Measurements from ENCODE around the gene SHISA4.
"Not testable (repeated sequence)": the region's sequence is repeated elsewhere in the genome, so short reads cannot be mapped to it uniquely, and the experiment has no call there.

The SHISA4 gene

GRCh38 chr1:201845331-201846083 lies 43.2 kb upstream of the SHISA4 start:
- TF ChIP-seq CTCF (IDR thresholded peaks at IDR 0.05; ENCODE audit: low read depth, low read length): no peak
- Histone ChIP-seq H3K27me3 (no peaks in the 10 kb centered on the region), H3K9me3 (no peaks in the 10 kb centered on the region), H3K4me3 (ENCODE audit: low read depth, low read length) (no peak overlapping the region), H3K36me3 (peaks cover 26% of the 10 kb centered on the region), H3K4me1 (peaks cover 7% of the 10 kb centered on the region; the same call in 1 of the 2 replicates)
- DNase-seq: no peak

- no peak for DNase-seq
- no peak for TF ChIP-seq CTCF (IDR thresholded peaks at IDR 0.05; ENCODE audit: low read depth, low read length)
- H3K36me3 ChIP-seq: peaks cover 37% of the 10 kb centered on the region
- no peaks in the 10 kb centered on the region for H3K27me3 ChIP-seq
- H3K4me1 ChIP-seq: peaks cover 7% of the 10 kb centered on the region; the same call in 1 of the 2 replicates
- H3K4me3 ChIP-seq (ENCODE audit: low read depth, low read length): no peak overlapping the region
- no peaks in the 10 kb centered on the region for H3K9me3 ChIP-seq
Observed at GRCh38 chr1:201847150-201847549, 41.5 kb upstream of the SHISA4 start.

GRCh38 chr1:201848230-201848629 lies 40.5 kb upstream of the SHISA4 start:
- no peak for TF ChIP-seq CTCF (IDR thresholded peaks at IDR 0.05; ENCODE audit: low read depth, low read length)
- H3K4me1 ChIP-seq: peaks cover 7% of the 10 kb centered on the region; the same call in 1 of the 2 replicates
- H3K36me3 ChIP-seq: peaks cover 48% of the 10 kb centered on the region
- H3K4me3 ChIP-seq (ENCODE audit: low read depth, low read length): no peak overlapping the region
- H3K9me3 ChIP-seq: no peaks in the 10 kb centered on the region
- DNase-seq: no peak
- no peaks in the 10 kb centered on the region for H3K27me3 ChIP-seq

GRCh38 chr1:201849372-201850052 lies 39.2 kb upstream of the SHISA4 start:
- H3K27me3 ChIP-seq: no peaks in the 10 kb centered on the region
- DNase-seq: no peak
- no peaks in the 10 kb centered on the region for H3K9me3 ChIP-seq
- no peak for TF ChIP-seq CTCF (IDR thresholded peaks at IDR 0.05; ENCODE audit: low read depth, low read length)
- peaks cover 61% of the 10 kb centered on the region for H3K36me3 ChIP-seq
- no peak overlapping the region for H3K4me3 ChIP-seq (ENCODE audit: low read depth, low read length)
- no peaks in the 10 kb centered on the region; the same call in 1 of the 2 replicates for H3K4me1 ChIP-seq

GRCh38 chr1:201850053-201850397 lies 38.7 kb upstream of the SHISA4 start:
- Histone ChIP-seq H3K36me3 (peaks cover 66% of the 10 kb centered on the region), H3K27me3 (no peaks in the 10 kb centered on the region), H3K4me1 (no peaks in the 10 kb centered on the region), H3K9me3 (no peaks in the 10 kb centered on the region), H3K4me3 (ENCODE audit: low read depth, low read length) (no peak overlapping the region)
- no peak for DNase-seq
- TF ChIP-seq CTCF (IDR thresholded peaks at IDR 0.05; ENCODE audit: low read depth, low read length): no peak

GRCh38 chr1:201851949-201852348 lies 36.7 kb upstream of the SHISA4 start:
- no peak for TF ChIP-seq CTCF (IDR thresholded peaks at IDR 0.05; ENCODE audit: low read depth, low read length)
- Histone ChIP-seq H3K36me3 (peaks cover 85% of the 10 kb centered on the region), H3K4me3 (ENCODE audit: low read depth, low read length) (no peak overlapping the region)

GRCh38 chr1:201856722-201857121 lies 32.0 kb upstream of the SHISA4 start:
- H3K36me3 ChIP-seq: peaks cover 96% of the 10 kb centered on the region
- H3K4me1 ChIP-seq; H3K27me3 ChIP-seq; H3K4me3 ChIP-seq (ENCODE audit: low read depth, low read length); DNase-seq; H3K9me3 ChIP-seq: not testable (repeated sequence)

More at GRCh38 chr1:201851949-201852348, 36.7 kb upstream of the SHISA4 start:
- H3K9me3 ChIP-seq: no peaks in the 10 kb centered on the region
- no peak for DNase-seq
- no peaks in the 10 kb centered on the region for H3K4me1 ChIP-seq
- H3K27me3 ChIP-seq: no peaks in the 10 kb centered on the region

Measured in BE2C (cell line).